GM13976 (cell line): ENCODE data around the gene KCNE1.

ENCODE experiments used
- DNase-seq: peaks from one replicate; pipeline ENCODE4 v3.0.0; 2012; ENCODE audit warnings: low spot score
- in situ Hi-C: fragments of 300-500 bp; cut with MboI; formaldehyde crosslinking; loops from one replicate; pipeline ENCODE4 v1.12.0; 2022; ENCODE audit warnings: low sequenced_read_pairs, mixed read lengths, inconsistent platforms; ENCODE audit not compliant: unreplicated experiment
- TF ChIP-seq, protein P1 (sequence below): IDR thresholded peaks from 2 replicates; pipeline ENCODE4 v1.5.1; 2012; ENCODE audit warnings: borderline replicate concordance, mild to moderate bottlenecking; ENCODE audit not compliant: insufficient read depth; ENCODE audit errors: extremely low read depth, missing control alignments, control extremely low read depth

Gene KCNE1

DNA sequence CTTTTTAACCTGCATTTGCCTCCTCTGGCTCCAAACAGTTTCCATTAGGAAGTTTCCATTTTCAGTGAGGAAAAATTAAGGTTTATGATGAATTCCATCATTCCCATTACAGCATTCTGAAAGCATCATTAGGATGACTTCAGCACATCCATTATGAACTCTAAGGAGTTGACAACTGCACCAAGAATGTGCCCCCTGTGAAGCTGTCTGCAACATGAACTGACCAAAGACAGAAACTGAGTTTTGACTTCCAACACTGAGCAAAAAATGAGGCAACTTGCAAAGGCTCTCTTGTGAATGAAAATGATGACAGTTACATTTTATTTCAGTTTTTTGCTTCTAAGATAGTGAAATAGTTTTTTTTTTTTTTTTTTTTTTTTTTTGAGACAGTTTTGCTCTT lies 18.3 kb upstream of the KCNE1 start:
- no peak for DNase-seq
- TF ChIP-seq, protein P1, sequence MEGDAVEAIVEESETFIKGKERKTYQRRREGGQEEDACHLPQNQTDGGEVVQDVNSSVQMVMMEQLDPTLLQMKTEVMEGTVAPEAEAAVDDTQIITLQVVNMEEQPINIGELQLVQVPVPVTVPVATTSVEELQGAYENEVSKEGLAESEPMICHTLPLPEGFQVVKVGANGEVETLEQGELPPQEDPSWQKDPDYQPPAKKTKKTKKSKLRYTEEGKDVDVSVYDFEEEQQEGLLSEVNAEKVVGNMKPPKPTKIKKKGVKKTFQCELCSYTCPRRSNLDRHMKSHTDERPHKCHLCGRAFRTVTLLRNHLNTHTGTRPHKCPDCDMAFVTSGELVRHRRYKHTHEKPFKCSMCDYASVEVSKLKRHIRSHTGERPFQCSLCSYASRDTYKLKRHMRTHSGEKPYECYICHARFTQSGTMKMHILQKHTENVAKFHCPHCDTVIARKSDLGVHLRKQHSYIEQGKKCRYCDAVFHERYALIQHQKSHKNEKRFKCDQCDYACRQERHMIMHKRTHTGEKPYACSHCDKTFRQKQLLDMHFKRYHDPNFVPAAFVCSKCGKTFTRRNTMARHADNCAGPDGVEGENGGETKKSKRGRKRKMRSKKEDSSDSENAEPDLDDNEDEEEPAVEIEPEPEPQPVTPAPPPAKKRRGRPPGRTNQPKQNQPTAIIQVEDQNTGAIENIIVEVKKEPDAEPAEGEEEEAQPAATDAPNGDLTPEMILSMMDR, result no peak
- in situ Hi-C loops, result no loop called here

DNA sequence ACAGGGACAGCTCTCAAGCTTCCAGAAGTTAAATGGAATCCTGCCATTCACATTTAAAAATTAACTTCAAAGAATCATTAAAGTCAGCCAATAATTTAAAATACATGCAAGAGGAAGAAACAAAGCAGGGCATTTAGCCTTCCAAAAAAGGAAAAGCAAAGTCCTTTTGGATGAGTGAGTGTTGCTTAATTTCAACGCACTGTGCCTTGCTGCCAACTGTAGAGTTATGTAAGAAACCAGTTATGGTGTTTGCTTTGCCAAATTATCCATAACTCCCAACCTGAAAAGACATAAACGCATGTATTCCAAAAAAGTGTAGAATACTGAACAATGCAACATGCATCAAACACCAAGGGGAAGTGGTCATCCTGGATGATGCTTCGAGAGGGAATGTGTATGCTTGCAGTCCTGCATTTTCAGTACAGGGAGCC lies 16.1 kb upstream of the KCNE1 start:
- TF ChIP-seq, protein P1, result no peak
- in situ Hi-C loops, result no loop called here
- DNase-seq, result no peak

DNA sequence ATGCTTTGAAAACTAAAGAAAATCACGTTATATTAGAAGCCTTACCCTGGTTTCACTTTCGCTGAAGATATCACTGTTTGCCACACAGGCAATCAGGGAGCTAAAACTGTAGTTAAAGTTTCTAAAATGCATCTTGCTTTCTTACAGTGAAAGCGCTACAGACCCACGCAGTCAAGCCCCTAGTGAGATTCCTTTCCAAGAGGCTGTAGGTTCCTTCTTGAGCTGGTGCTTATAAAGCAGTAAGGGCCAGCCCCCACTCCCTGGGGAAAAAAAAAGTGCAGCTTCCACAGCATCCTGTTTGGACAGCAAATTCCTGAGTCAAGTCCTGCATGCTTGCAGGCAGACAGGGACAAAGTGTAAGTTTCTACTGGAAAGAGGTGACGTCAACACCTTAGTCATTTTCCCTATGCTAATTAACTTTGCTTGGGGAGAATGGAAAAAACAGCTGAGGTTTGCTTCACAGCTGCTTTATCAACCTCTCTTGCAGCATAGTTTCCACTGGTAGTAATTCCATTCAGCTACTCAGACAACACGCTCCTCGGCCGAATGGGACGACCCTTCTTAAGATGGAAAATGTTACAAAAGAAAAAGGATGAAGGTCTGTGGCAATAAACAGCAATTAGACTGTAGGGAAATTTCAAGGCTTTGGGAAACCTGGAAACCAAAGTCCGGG lies 14.7 kb upstream of the KCNE1 start:
- in situ Hi-C loops, result no loop called here
- peak; percentile 62 for DNase-seq
- TF ChIP-seq, protein P1, result no peak

DNA sequence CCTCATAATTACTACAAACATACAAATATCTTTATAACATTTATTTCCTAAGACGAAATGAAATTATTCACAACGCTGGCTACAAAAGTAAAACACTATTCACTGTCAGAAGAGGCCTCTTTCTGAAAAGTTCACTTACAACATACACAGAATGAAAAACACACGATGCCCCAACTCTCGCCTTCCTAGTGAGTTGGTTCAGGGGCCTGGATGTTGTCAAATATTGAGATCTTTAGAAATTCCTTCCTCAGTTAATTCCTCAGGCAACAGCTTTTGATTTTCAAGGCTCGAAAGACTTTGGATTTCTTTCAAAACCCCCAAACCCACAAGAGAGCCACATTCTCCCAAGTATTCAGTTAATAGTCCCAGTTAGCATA lies 14.2 kb upstream of the KCNE1 start:
- TF ChIP-seq, protein P1, result no peak
- DNase-seq, result no peak
- in situ Hi-C loops, result no loop called here

DNA sequence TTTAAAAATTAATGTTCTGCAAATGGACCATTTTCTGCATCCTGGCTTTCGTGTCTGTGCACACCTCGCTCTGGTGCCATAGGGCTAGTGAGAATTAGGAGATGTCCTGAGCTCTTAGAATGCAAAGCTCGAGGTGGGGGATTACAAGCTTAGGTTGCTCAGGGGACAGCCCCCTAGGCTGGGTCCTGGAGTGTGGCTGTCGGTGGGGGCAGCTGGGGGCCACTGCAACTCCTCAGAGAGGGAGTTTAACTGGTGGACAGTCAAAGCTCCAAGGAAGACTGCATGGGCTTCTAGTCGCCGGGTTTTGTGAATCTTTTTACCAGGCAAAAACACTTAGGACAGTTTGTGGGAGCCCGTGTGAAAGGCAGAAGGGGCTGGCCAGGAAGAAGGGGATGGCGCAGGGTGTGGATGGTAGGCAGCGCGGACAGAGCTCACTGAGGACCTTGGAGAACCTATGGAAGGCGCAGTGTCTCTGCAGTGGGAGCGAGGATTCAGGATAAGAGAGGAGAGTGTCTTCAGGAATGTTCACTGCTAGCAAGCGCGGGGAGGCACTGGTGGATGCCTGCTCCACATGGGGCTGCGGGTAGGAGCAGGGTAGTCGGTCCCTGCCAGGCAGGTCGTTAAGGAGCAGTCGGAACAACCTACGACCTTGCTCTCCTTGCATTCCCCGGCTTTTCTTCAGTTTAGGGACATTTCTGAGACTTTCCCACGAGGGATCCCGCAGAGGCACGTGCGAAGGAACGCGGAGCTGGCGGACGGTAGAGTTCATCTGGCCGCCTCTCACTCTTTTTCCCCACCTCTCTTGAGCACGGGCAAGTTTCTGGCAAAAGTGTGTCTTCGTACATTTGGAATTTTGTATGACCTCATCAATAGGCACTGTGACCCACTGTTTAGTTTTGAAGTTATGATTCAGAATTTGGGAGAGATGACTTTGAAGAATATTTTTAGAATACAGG lies 12.9 kb upstream of the KCNE1 start:
- DNase-seq, result no peak
- in situ Hi-C loops, result no loop called here
- TF ChIP-seq, protein P1, result no peak

DNA sequence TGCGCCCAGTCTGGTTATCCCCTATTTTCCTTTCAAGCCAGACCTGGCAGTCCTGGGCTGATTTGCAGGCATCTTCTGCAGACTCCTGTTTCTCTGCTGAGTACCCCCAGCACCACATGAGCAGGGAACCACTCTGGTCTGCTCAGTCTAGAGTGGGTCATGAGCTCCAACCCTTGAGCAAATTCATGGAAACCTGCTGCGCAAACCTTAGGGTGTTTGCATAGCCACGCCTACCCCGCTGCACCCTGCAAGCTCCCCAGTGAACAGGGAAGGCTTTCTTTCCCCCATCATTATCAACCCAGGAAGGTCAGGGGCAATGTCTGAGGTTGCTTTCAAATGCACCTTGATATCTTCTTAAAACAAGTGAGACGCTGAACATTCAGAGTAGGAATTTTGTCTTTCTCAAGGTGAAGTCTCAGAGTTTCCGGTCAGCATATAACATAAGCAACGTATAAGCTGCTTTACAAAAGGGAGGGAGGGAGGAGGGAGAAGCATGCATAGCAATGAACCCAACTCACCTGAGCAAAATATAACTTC lies 11.1 kb upstream of the KCNE1 start:
- TF ChIP-seq, protein P1, result no peak
- in situ Hi-C loops, result no loop called here
- DNase-seq, result no peak
